GM21360 (cell line): Measurements from ENCODE around the gene RFPL2.
"Not testable (repeated sequence)": the region's sequence is repeated elsewhere in the genome, so short reads cannot be mapped to it uniquely, and the experiment has no call there.

Source experiments
- ATAC-seq: cut with Tn5 transposase; IDR thresholded peaks from one replicate; pipeline ENCODE4 v1.9.1; 2021; ENCODE audit warnings: mild to moderate bottlenecking, moderate library complexity; ENCODE audit not compliant: unreplicated experiment

RFPL2 gene

DNA sequence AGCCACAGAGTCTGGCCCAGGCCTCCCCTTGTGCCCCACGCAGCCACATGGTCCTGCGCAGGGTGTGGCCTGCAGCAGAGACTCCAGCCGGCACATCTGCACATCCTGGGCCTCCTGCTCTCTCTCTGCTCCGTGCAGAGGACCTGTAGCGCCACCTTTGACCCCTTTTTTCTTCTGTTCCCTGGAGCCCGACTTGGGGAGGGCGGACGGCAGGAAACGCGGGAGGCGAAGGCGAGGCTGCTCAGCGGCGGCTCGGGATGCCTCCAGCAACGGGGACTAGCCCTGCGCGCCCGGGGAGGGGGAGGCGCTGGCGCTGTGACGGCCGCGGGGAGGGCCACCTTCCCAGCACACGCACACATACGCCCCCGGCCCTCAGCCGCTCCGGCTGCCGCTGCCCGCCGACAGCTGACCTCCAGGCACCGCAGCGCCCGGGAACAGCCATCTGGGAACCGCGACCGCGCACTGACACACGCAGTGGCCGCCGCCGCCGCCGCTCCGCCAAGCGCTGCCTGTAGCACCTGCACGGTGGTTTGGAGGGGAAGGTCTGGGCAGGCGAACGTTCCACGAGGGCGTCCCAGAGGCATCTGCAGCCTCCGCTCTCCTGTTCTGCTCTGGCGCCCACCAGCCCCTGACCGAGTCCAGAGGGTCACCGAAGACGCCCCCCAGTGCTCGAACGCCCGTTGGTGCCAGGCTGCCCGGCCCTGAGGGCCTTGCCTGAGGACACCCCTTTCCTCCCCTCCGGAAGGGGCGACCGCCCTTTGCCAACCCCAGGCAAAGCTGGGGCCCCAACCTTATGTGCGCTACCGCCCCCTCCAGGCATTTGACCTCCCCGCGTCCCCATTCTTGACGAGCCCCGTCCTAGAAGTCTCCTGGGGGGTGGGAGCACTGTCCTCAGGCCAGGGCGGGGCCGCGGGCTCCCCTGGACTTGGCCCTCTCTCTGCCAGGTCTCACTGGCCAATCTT lies 28.9 kb downstream of the RFPL2 start:
- no peak for ATAC-seq

DNA sequence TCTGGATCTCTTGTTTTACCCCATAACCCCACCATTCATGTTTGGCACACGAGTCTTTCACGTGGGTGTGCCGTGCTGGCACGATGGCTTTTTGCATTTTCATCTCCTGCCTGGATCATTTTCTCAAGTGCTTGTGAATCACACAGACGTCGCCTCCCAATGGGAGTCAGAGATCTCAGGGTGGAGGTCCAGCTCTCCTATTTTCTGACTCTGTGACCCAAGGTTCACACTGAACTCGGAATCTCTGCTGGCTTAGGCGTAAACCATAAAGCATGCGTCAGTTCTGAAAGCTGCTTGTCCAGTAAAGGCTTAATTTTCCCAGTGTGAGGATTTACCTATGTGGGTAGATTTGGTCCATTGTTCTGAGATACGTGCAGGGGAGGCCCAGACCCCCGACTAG lies 29.8 kb downstream of the RFPL2 start:
- no peak for ATAC-seq

DNA sequence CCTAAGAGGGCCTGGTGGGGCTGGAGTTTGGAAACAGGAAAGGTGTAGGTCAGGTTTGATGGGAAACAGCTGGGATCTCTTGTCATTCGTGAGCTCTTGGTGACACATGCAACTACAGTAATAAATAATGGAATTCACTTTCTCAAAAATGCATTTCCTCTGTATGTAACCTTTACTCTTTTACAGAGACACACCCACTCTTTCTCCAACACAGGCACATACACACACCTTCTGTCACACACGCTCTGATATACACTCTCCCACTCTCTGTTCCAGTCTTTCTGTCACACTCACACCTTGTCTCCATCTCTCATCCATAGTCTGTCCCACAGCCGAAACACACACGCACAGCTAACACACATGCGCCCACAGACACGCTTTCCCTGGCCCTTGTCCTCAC lies 39.2 kb downstream of the RFPL2 start:
- ATAC-seq, result no peak

DNA sequence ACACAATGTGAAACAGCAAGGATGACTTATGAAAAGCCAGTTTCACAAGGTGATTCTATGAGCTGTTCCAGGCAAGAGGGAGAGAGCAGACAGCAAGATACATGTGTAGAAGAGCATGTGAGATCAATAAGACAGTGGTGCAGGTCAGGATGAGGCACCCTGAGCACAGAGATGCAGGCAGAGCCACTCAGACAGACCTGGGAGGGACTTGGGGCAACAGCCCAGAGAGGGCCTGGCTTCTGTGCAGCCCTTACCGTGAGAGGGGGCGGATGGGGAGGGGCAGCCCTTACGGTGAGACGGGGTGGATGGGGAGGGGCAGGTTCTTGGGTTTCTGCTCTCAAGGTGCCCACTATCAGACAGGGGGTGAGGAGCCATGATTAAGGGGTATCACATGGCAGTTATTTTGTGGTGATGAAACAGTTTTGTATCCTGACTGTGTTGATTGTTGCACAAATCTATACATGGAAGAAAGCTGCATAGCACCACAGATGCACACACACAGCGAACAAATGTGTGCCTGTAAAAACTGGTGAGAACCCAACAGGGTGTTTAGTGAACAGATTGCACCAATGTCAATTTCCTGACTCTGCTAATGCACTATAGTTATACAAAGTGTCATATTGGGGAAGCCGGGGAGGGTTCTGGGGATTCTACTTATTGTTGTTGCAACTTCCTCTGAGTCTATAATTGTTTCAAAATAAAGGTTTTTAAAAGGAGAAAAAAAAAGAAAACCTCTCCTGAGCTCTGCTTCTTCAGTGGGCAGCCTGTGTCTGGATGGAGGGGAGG lies 40.6 kb downstream of the RFPL2 start:
- ATAC-seq, result no peak

DNA sequence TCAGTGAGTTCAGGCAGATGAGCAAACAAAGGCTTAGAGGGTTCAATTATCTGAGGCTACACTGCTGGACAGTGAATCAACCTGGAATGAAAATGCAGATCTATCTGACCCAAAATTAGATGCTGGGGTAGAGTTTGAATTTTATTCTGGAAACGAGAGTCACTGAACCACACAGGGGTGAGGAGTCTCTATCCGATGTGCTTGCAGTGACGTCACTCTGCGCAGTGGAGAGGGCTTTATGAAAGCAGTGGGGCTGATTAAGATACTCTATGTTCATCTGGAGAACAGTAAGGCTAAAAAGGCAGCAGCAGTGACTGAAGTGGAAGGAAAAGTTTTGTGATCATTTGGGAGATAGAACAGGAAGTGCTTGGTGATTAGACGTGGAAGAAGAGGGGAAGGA lies 44.5 kb downstream of the RFPL2 start:
- not testable (repeated sequence) for ATAC-seq

DNA sequence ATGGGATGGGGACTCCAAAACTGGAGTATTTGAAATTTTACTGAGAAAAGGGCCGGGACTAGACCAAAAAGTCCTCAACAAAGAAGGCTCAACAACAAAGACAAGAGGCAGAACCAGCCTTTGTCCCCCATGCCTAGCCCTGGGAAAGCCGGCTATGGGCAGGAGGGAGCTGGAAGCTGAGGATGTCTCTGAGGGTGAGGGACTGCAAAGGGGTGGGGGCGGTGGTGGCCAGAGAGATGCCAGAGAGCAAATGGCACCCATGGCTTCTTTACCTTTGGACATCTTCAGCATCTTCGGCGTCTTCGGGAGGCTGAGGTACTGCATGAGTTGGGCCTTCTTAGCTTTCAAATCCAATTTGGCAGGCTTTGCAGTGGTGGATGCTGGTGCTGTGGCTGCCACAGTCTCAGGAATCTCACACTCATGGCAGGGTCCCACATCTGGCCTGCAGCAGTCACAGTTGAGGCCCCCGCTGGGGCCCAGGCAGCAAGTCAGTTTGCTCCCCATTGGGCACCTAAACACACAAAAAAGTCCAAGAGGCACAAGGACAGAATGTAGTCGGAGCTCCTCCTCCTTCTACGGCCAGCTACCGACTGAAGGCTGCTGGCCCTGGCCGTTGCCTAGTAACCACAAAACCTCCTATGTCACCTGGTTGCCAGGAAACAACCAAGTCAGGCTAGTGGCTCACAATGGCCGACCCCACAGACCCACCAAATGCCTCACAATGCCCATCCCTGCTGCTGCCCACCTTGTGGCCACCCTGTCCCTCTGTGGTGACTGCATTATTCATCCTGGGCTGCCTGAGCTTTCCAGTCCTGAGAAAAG lies 46.0 kb downstream of the RFPL2 start, which contains the start of gene C22orf42:
Gene C22orf42 (minus strand): TSS at position 592 of the 822 bp plus-strand sequence. CDS start 88 bp downstream, at position 504.
- ATAC-seq, result no peak

DNA sequence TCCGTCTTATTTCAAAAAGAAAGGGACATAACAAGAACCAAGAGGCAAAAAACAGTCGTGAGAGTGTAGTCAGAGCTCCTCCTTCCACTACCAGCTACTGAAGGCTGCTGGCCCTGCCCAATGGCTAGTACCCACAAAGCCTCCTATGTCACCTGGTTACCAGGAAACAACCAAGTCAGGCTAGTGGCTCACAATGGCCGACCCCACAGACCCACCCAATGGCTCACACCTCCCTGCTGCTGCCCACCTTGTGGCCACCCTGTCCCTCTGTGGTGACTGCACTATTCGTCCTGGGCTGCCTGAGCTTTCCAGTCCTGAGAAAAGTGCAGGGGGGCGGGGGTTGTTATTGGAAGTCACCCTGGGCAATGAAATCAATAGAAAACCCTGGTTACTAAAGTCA lies 47.2 kb downstream of the RFPL2 start:
- not testable (repeated sequence) for ATAC-seq

DNA sequence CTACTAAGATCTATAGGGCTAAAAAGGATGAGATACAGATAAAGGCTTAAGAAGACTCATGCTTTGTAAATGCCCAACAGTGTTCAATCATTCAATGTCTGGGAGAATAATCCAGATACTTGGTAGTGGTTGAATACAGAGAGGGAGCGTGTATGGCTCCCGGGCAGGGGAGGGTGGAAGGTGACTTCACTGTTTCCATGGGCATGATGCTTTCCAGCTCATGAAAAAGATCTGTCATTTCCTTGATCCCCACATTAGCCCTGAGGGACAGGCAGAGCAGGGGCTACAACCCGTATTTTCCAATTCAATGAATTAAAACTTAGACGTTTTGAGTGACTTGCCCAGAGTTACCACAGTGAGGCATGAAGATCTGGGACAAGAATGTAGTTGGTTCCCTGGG lies 50.1 kb downstream of the RFPL2 start:
- ATAC-seq, result not testable (repeated sequence)

DNA sequence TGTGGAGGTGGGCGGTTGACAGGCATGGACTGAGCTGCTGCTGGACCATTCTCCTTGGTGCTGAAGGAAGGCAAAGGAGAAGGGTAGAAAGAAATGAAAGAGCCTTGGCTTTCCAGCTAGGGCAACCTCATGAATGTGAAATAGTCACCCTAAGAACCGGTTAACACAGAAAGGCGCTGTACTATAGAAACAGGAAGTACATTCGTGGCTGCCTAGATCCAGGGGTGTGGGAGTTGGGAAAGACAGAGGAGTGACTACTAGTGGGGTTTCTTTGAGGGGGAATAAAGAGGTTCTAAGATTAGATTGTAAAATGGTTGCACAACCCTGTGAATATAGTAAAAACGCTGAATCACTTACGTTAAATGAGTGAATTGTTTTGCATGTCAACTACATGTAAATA lies 53.2 kb downstream of the RFPL2 start:
- not testable (repeated sequence) for ATAC-seq

DNA sequence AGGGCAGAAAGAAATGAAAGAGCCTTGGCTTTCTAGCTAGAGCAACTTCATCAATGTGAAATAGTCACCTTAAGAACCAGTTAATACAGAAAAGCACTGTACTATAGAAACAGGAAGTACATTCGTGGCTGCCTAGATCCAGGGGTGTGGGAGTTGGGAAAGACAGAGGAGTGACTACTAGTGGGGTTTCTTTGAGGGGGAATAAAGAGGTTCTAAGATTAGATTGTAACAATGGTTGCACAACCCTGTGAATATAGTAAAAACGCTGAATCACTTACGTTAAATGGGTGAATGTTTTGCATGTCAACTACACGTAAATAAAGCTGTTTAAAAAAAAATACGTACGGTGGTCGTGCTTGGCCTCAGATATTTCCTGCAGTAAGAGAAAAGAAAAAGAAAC lies 54.2 kb downstream of the RFPL2 start:
- ATAC-seq, result not testable (repeated sequence)

DNA sequence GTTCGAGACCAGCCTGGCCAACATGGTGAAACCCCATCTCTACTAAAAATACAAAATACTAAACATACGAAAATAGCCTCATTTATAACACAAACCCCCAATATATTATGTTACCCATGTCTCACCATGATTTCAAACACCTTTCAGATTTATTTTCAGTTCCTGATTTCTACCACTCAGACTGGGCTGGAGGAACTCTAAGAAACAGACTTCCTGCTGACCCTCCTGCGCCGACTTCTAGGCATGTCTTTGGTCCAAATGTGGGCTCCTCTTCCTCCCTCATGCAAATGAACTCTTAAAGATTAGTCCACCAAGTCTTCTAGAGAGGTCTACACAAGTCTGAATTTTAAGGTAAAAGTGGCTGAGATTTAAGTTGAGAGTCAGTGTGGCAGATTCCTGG lies 56.5 kb downstream of the RFPL2 start:
- ATAC-seq, result not testable (repeated sequence)

DNA sequence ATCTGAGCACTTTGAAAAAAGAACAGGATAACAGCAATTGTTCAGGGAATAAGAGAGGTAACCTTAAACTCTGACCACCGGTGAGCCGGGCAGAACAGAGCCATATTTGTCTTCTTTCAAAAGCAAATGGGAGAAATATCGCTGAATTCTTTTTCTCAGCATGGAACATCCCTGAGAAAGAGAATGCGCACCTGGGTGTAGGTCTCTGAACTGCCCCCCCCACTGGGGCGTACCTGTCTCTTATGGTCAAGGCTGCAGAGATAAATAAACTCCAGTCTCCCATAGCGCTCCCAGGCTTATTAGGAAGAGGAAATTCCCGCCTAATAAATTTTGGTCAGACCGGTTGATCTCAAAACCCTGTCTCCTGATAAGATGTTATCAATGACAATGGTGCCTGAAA lies 57.7 kb downstream of the RFPL2 start:
- ATAC-seq, result not testable (repeated sequence)

DNA sequence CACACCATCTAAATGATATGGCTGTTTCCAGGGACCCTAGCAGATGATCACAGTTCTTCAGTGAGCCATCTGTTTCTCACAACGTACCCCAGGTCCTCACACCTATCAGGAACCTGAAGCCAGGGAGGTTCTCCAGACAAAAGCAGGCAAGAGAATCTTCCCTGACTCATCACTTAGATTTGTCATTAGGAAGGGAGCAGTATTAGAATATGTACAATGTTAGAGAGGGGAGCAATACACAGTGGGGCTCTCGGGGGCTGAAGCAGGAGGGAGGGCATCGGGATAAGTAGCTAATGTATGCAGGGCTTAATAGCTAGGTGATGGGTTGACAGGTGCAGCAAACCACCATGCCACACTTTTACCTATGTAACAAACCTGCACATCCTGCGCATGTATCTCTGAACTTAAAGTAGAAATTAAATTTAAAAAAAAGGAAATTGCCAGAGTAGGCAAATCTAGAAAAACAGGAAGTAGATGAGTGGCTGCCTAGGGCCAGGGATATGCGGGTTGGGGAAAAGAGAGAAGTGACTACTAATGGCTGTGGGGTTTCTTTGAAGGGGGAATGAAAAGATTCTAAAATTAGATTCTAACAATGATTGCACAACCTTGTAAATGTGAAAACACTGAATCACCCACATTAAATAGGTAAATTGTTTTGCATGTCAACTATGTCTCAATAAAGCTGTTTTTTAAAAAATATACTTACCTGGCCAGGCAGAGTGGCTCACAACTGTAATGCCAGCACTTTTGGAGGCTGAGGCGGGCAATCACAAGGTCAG lies 60.2 kb downstream of the RFPL2 start:
- no peak for ATAC-seq

DNA sequence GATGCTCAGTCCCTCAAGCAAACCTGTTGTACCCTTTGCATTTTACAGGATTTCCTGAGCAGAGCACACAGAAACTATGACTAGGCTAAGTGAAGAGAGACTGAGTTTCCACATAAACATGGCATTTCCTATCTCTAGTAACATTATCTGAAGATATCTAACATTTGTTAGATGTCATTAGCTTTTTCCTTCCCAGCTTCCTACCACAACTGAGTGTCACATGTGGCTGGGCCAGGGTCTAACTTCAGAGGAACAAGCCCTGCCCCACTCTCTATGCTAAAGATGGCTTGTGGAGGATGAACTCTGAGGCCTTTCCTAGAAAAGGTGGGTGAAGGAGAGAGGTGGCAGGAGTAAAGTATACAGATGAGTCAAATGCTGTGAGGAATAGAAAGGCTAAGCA lies 62.3 kb downstream of the RFPL2 start:
- ATAC-seq, result no peak

DNA sequence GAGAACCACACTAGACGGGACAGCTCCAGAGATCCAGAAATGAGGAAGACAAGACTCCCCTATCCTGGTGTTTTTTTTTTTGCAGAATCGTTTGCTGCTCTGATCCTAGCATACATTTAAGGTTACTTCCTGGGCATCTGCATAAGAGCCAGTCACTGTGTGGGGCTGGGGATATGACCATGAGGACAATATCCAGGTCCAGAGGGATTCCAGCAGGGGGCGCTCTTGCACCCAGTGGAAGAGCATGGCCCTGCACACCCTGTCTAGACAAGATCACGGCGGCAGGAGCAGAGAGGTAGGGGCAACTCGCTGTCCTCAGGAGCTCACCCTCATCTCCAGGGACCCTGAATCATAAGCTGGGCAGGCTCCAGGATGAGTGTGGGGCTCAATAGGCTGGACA lies 64.2 kb downstream of the RFPL2 start:
- ATAC-seq, result not testable (repeated sequence)
